ENCODE measurements around the gene GTF2H1.
A peak's percentile ranks its signal among the peaks of the same experiment; 100 is the strongest.

- TF ChIP-seq, protein P1, sequence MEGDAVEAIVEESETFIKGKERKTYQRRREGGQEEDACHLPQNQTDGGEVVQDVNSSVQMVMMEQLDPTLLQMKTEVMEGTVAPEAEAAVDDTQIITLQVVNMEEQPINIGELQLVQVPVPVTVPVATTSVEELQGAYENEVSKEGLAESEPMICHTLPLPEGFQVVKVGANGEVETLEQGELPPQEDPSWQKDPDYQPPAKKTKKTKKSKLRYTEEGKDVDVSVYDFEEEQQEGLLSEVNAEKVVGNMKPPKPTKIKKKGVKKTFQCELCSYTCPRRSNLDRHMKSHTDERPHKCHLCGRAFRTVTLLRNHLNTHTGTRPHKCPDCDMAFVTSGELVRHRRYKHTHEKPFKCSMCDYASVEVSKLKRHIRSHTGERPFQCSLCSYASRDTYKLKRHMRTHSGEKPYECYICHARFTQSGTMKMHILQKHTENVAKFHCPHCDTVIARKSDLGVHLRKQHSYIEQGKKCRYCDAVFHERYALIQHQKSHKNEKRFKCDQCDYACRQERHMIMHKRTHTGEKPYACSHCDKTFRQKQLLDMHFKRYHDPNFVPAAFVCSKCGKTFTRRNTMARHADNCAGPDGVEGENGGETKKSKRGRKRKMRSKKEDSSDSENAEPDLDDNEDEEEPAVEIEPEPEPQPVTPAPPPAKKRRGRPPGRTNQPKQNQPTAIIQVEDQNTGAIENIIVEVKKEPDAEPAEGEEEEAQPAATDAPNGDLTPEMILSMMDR (IDR thresholded peaks at IDR 0.05) = no peak
- TF ChIP-seq POLR2A (IDR thresholded peaks at IDR 0.05) = peak in 1 of 2 donors; percentile 81
Measured at GRCh38 chr11:18321969-18322711, at the start of gene GTF2H1, which contains the start of gene HPS5.
